Measurements from ENCODE around the gene ZNF275. TPM values are rescaled to one million over a fixed set of nuclear protein-coding genes. Genes with fewer than 3 reads are reported as not detected.

ZNF275 gene
- total and polyA plus RNA-seq, 4 donors, result 2.7 to 11.5 (median 6.7) TPM

GRCh38 chrX:153320555-153321184 lies 13.3 kb upstream of the ZNF275 start:
- Histone ChIP-seq H3K36me3 (ENCODE audit: control insufficient read depth in 4 of 4, insufficient read depth in 4 of 4, low read length in 4 of 4) (no peaks in the 10 kb centered on the region), H3K27me3 (ENCODE audit: control insufficient read depth in 3 of 3, insufficient read depth in 3 of 3, low read length in 2 of 3) (peaks cover 0 to 15% (median 2%) of the 10 kb centered on the region in 3 donors), H3K9me3 (ENCODE audit: control insufficient read depth in 4 of 4, insufficient read depth in 3 of 4, low read length in 3 of 4) (peaks cover 0 to 6% (median 0%) of the 10 kb centered on the region in 4 donors), H3K4me3 (no peak overlapping the region), H3K9ac (ENCODE audit: insufficient read depth in 1 of 2, low read length in 2 of 2) (no peak overlapping the region), H3K27ac (ENCODE audit: low read depth in 1 of 2, low read length in 1 of 2) (no peak overlapping the region), H3K4me1 (ENCODE audit: control insufficient read depth in 5 of 5, insufficient read depth in 5 of 5, low read length in 5 of 5) (no peaks in the 10 kb centered on the region)
- WGBS, 2 donors, result 45% methylated on average over 10 of the region's 13 CpGs; no CpG with 5 or more reads in 1 of the 2 donors
- DNase-seq (peak in 1 of 3 donors; percentile 1), ATAC-seq (ENCODE audit: insufficient read depth, low FRiP score) (no peak)
- TF ChIP-seq, protein P1, sequence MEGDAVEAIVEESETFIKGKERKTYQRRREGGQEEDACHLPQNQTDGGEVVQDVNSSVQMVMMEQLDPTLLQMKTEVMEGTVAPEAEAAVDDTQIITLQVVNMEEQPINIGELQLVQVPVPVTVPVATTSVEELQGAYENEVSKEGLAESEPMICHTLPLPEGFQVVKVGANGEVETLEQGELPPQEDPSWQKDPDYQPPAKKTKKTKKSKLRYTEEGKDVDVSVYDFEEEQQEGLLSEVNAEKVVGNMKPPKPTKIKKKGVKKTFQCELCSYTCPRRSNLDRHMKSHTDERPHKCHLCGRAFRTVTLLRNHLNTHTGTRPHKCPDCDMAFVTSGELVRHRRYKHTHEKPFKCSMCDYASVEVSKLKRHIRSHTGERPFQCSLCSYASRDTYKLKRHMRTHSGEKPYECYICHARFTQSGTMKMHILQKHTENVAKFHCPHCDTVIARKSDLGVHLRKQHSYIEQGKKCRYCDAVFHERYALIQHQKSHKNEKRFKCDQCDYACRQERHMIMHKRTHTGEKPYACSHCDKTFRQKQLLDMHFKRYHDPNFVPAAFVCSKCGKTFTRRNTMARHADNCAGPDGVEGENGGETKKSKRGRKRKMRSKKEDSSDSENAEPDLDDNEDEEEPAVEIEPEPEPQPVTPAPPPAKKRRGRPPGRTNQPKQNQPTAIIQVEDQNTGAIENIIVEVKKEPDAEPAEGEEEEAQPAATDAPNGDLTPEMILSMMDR (IDR thresholded peaks at IDR 0.05; ENCODE audit: control extremely low read depth, extremely low read depth), result no peak

GRCh38 chrX:153321381-153322124 lies 12.4 kb upstream of the ZNF275 start, which contains the start of gene PNMA6F:
Gene PNMA6F (minus strand): TSS chrX:153321767. CDS start chrX:153320674, 1,093 bp downstream.
- no peaks in the 10 kb centered on the region for H3K36me3 ChIP-seq (ENCODE audit: control insufficient read depth in 4 of 4, insufficient read depth in 4 of 4, low read length in 4 of 4)
- peaks cover 0 to 6% (median 0%) of the 10 kb centered on the region in 4 donors for H3K9me3 ChIP-seq (ENCODE audit: control insufficient read depth in 4 of 4, insufficient read depth in 3 of 4, low read length in 3 of 4)
- DNase-seq (no peak), ATAC-seq (ENCODE audit: insufficient read depth, low FRiP score) (no peak)
- H3K4me1 ChIP-seq (ENCODE audit: control insufficient read depth in 5 of 5, insufficient read depth in 5 of 5, low read length in 5 of 5), result no peaks in the 10 kb centered on the region
- H3K4me3 ChIP-seq, result no peak within 1 kb of the TSS
- H3K9ac ChIP-seq (ENCODE audit: insufficient read depth in 1 of 2, low read length in 2 of 2), result no peak within 1 kb of the TSS
- H3K27me3 ChIP-seq (ENCODE audit: control insufficient read depth in 3 of 3, insufficient read depth in 3 of 3, low read length in 2 of 3), result peaks cover 0 to 15% (median 2%) of the 10 kb centered on the region in 3 donors
- WGBS, 2 donors, result 40 to 49% methylated on average over 20 to 36 of the region's 36 CpGs
- H3K27ac ChIP-seq (ENCODE audit: low read depth in 1 of 2, low read length in 1 of 2), result no peak within 1 kb of the TSS
- TF ChIP-seq, protein P1 (IDR thresholded peaks at IDR 0.05; ENCODE audit: control extremely low read depth, extremely low read depth), result no peak

GRCh38 chrX:153327561-153327960 lies 6.4 kb upstream of the ZNF275 start:
- ATAC-seq (ENCODE audit: insufficient read depth, low FRiP score), result no peak
- TF ChIP-seq, protein P1 (IDR thresholded peaks at IDR 0.05; ENCODE audit: control extremely low read depth, extremely low read depth), result no peak
- Histone ChIP-seq H3K36me3 (ENCODE audit: control insufficient read depth in 4 of 4, insufficient read depth in 4 of 4, low read length in 4 of 4) (no peaks in the 10 kb centered on the region), H3K27ac (ENCODE audit: low read depth in 1 of 2, low read length in 1 of 2) (no peak overlapping the region), H3K4me3 (no peak overlapping the region), H3K4me1 (ENCODE audit: control insufficient read depth in 5 of 5, insufficient read depth in 5 of 5, low read length in 5 of 5) (no peaks in the 10 kb centered on the region), H3K9me3 (ENCODE audit: control insufficient read depth in 4 of 4, insufficient read depth in 3 of 4, low read length in 3 of 4) (no peaks in the 10 kb centered on the region), H3K9ac (ENCODE audit: insufficient read depth in 1 of 2, low read length in 2 of 2) (no peak overlapping the region), H3K27me3 (ENCODE audit: control insufficient read depth in 3 of 3, insufficient read depth in 3 of 3, low read length in 2 of 3) (peaks cover 0 to 4% (median 3%) of the 10 kb centered on the region in 3 donors)
- 71 to 83% methylated on average over 4 of the region's 4 CpGs for WGBS, 2 donors
- DNase-seq, result no peak

Data from lung (tissue), 12 donors.